K562 (cell line): ENCODE results near the gene ZFHX2. TPM values are rescaled to one million over a fixed set of nuclear protein-coding genes. Genes with fewer than 3 reads are reported as not detected.

Experiments used
- ATAC-seq: fragments of 200-7000 bp; cut with Tn5 transposase; 3 replicates; pipeline ENCODE4 v1.9.1; 2020; ENCODE audit warnings: moderate library complexity
- BruUV-seq: library from RNA; stranded (reverse); fragments of 400-500 nt; replicated peaks from 2 replicates; lab custom pipeline; 2021; lab: Mats Ljungman, UMichigan
- CTCF ChIA-PET: fragments of 300-600 bp; formaldehyde crosslinking; extraction: SDS; loops from one replicate; lab custom pipeline; 2021; ENCODE audit warnings: low intra/inter-chr PET ratio; lab: Yijun Ruan, JAX
- POLR2A ChIA-PET: fragments of 300-600, 350-650 bp; sonication (Branson Sonifier 250); formaldehyde crosslinking; extraction: SDS; loops from one replicate; lab custom pipeline; 2021; ENCODE audit warnings: antibody characterized with exemption, inconsistent platforms; lab: Yijun Ruan, JAX
- DNase-seq, 4 experiments: peaks; one replicate each; pipeline versions ENCODE4 v3.0.0 to v3.0.0-alpha.2; 2011 to 2018; ENCODE audit warnings: low spot score in 3 of 4, mixed read lengths in 3 of 4; ENCODE audit errors: extremely low read depth in 1 of 4
- FAIRE-seq: peaks from 2 replicates; lab custom pipeline; 2011; peaks lifted over from hg19 to GRCh38; lab: Jason Lieb, UNC
- H2AFZ ChIP-seq: 2 replicates; pipeline ENCODE4 v1.6.0; 2011; ENCODE audit warnings: low read depth, low read length, control low read depth, inconsistent platforms
- H3K27ac ChIP-seq: fragments of 200-600 bp; 3 replicates; pipeline ENCODE4 v1.8.0; 2011; ENCODE audit warnings: low read depth, mild to moderate bottlenecking, control low read depth, inconsistent platforms, low read length, moderate library complexity, mixed read lengths; ENCODE audit errors: extremely low read depth
- H3K27me3 ChIP-seq, 2 experiments: fragments of 300-600 bp in 1 of 2; 2 replicates in 1 of 2; 3 replicates in 1 of 2; pipeline versions ENCODE4 v1.6.0 to v1.8.0; 2011; ENCODE audit warnings: inconsistent platforms in 2 of 2, low read length in 2 of 2, mild to moderate bottlenecking in 1 of 2, mixed read lengths in 1 of 2, moderate library complexity in 1 of 2; ENCODE audit not compliant: control insufficient read depth in 2 of 2, insufficient read depth in 2 of 2
- H3K36me3 ChIP-seq: fragments of 300-600 bp; 3 replicates; pipeline ENCODE4 v1.8.0; 2011; ENCODE audit warnings: mild to moderate bottlenecking, low read length, inconsistent platforms; ENCODE audit not compliant: control insufficient read depth, insufficient read depth
- H3K4me1 ChIP-seq, 2 experiments: fragments of 200-600 bp in 1 of 2; replicated peaks in 1 of 2; 2 replicates in 1 of 2; 3 replicates in 1 of 2; pipeline versions ENCODE4 v1.5.1 to v1.8.0; 2011; ENCODE audit warnings: inconsistent platforms in 2 of 2, low read length in 2 of 2, mild to moderate bottlenecking in 1 of 2, mixed read lengths in 1 of 2, moderate library complexity in 1 of 2; ENCODE audit not compliant: control insufficient read depth in 2 of 2, insufficient read depth in 2 of 2
- H3K4me2 ChIP-seq: 2 replicates; pipeline ENCODE4 v1.6.1; 2011; ENCODE audit warnings: low read length, control low read depth, inconsistent platforms, mixed read lengths; ENCODE audit not compliant: insufficient read depth
- H3K4me3 ChIP-seq: fragments of 200-600 bp; sonication (generic), shearing (Covaris generic); 2 replicates; pipeline ENCODE4 v1.5.1; 2016; ENCODE audit warnings: control low read depth, inconsistent platforms
- H3K79me2 ChIP-seq: fragments of 200-600 bp; 3 replicates; pipeline ENCODE4 v1.8.0; 2011; ENCODE audit warnings: low read length, inconsistent platforms; ENCODE audit not compliant: control insufficient read depth, insufficient read depth
- H3K9ac ChIP-seq, 2 experiments: 2 replicates each; pipeline versions ENCODE4 v1.6.0 to v1.6.1; 2011; ENCODE audit warnings: low read depth in 2 of 2, low read length in 2 of 2, control low read depth in 1 of 2, inconsistent platforms in 1 of 2, mild to moderate bottlenecking in 1 of 2, mixed read lengths in 1 of 2; ENCODE audit not compliant: insufficient read depth in 1 of 2
- H3K9me1 ChIP-seq: one replicate; pipeline ENCODE4 v1.6.0; 2011; ENCODE audit warnings: inconsistent platforms, mild to moderate bottlenecking, low read length, moderate library complexity; ENCODE audit not compliant: control insufficient read depth, insufficient read depth
- H3K9me3 ChIP-seq: replicated peaks from 2 replicates; pipeline ENCODE4 v1.5.1; 2011; ENCODE audit warnings: low read depth, low read length, inconsistent platforms; ENCODE audit not compliant: control insufficient read depth, insufficient read depth
- H4K20me1 ChIP-seq: replicated peaks from 2 replicates; pipeline ENCODE4 v1.6.1; 2011; ENCODE audit warnings: low read length, inconsistent platforms, mixed read lengths; ENCODE audit not compliant: control insufficient read depth, insufficient read depth
- EHMT2 ChIP-seq: fragments of 450-650 bp; IDR thresholded peaks from 2 replicates; pipeline ENCODE4 v1.6.1; 2018; ENCODE audit warnings: antibody characterized with exemption
- MIER1 ChIP-seq: fragments of 450-650 bp; IDR thresholded peaks from 2 replicates; pipeline ENCODE4 v1.6.1; 2016; ENCODE audit warnings: antibody characterized with exemption, mild to moderate bottlenecking, low read depth
- U2AF1 ChIP-seq: fragments of 200-400 bp; formaldehyde crosslinking; optimal IDR thresholded peaks from 2 replicates; pipeline ENCODE3; 2017; ENCODE audit warnings: mild to moderate bottlenecking, low read depth, low read length, moderate library complexity
- ZNF584 ChIP-seq: fragments of 200-800 bp; sonication (Bioruptor generic); IDR thresholded peaks from 2 replicates; pipeline ENCODE4 v1.6.1; 2016; ENCODE audit warnings: low read depth, mild to moderate bottlenecking, missing genetic modification characterization, missing compliant biosample characterization
- ZNF707 ChIP-seq: fragments of 250-450 bp; sonication (Bioruptor Pico); conservative IDR thresholded peaks from 2 replicates; pipeline ENCODE4 v1.8.0; 2022; ENCODE audit warnings: inconsistent platforms, mild to moderate bottlenecking, moderate library complexity
- WGBS: fragments of 100-300 bp; shearing (Covaris generic); methylation state at CpG from one replicate; pipeline ENCODE4 v1.1.6; 2016; ENCODE audit warnings: low coverage, mixed read lengths; ENCODE audit not compliant: insufficient coverage; ENCODE audit errors: missing lambda C conversion rate; 5-methylcytosine and 5-hydroxymethylcytosine counted together
- in situ Hi-C: fragments of 300-500 bp; cut with MboI; formaldehyde crosslinking; loops from 4 replicates; pipeline ENCODE4 v1.15.0; 2018; ENCODE audit warnings: inconsistent platforms, mixed read lengths
- intact Hi-C: fragments of 100-400 bp; cut with micrococcal nuclease; formaldehyde crosslinking; loops from 2 replicates; pipeline ENCODE4 v1.14.2; 2022
- polyA plus RNA-seq, 8 experiments: library from polyadenylated mRNA; depleted of rRNA in 4 of 8; stranded (reverse) in 5 of 8; unstranded in 3 of 8; fragments of >200 nt; fragmentation: Nextera tagmentation in 2 of 8; fragmentation: Illumina TruSeq in 1 of 8; extraction: Ambion mirVana in 2 of 8; extraction: Trizol in 1 of 8; gene quantifications; 2 replicates each; pipeline versions ENCODE4 v1.2.1 to v1.2.3, GENCODE V29; 2011 to 2014; ENCODE audit warnings: inconsistent platforms in 1 of 8, missing spikeins in 1 of 8
- total RNA-seq, 7 experiments: library from RNA; depleted of rRNA in 6 of 7; stranded (reverse); fragments of >200 nt in 6 of 7; fragmentation: Illumina TruSeq in 2 of 7; extraction: Trizol in 2 of 7; gene quantifications; 2 replicates each; pipeline versions ENCODE4 v1.2.1 to v1.2.3, GENCODE V29; 2011 to 2021; ENCODE audit warnings: low replicate concordance in 1 of 7
- TF ChIP-seq, protein P1 (sequence below), 2 experiments: fragments of 450-650 bp; IDR thresholded peaks; 2 replicates each; pipeline ENCODE4 v1.6.1; 2018; ENCODE audit warnings: mild to moderate bottlenecking in 2 of 2, low read depth in 1 of 2; ENCODE audit not compliant: partially characterized antibody in 2 of 2
- TF ChIP-seq, protein P2 (sequence below), 2 experiments: fragments of 450-650 bp; formaldehyde crosslinking in 1 of 2; IDR thresholded peaks; 2 replicates each; pipeline versions ENCODE4 v1.4.0 to v1.6.1; 2014 to 2020; ENCODE audit warnings: mild to moderate bottlenecking in 2 of 2, borderline replicate concordance in 1 of 2, low read depth in 1 of 2

Gene ZFHX2
- total and polyA plus RNA-seq, 9 of the 15 experiments (the other 6 are each of a cell fraction or from before 2014, with no cell fraction given): 0.06 to 0.11 (median 0.11) TPM; not detected in 4

DNA sequence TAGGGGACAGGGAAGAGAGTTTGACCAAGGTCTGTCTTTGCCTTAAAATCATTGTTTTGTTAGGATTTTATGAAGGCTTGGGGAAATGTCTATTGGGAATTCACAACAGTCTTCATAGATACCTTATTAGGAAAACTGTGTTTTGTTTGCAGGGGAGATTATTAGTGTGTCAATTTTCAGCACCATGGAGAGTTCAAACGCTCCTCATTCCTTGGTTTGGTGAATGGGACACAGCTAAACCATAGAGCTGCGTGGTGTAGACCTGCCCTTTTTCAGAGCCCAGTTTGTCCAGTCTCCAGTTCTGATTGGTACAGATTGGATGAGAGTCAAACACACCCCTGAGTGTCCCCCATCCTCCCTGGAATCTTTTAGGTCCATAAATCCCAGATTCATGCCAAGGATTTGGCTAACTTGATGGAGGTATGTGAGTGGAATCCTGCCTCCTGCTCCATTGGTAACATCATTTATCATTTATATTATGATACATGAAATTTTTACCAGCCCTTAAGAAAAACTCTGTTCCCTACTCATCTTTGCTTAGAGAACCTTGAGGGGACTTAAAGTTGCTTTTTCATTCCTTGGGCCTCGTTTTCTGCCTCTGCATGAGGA is 70.1 kb downstream of the ZFHX2 start:
- no peaks in the 10 kb centered on the region for H3K9me1 ChIP-seq
- no peak overlapping the region for H3K4me3 ChIP-seq
- no peak overlapping the region for H3K4me2 ChIP-seq
- CTCF ChIA-PET: interaction anchor here (1.1 to 1.3 kb wide), 2 partner anchors 58 to 82 kb away, joined by 3 to 4 read pairs; no protein-coding TSS in a partner anchor
- intact Hi-C loops: loop anchor here (5.0 kb wide), 1 partner anchor 49 kb away; no protein-coding TSS in a partner anchor
- H4K20me1 ChIP-seq: peaks cover 5% of the 10 kb centered on the region; the same call in 1 of the 2 replicates
- FAIRE-seq: no peak
- H3K36me3 ChIP-seq: peaks cover 27% of the 10 kb centered on the region
- in situ Hi-C loops: no loop called here
- H2AFZ ChIP-seq: no peak overlapping the region
- H3K9ac ChIP-seq: no peak overlapping the region
- H3K27me3 ChIP-seq: no peaks in the 10 kb centered on the region
- peak; percentile 67; the same call in 2 of the 3 replicates for ATAC-seq
- WGBS: 66% methylated on average over 3 of the region's 3 CpGs
- BruUV-seq: no TSS peak
- H3K4me1 ChIP-seq: no peaks in the 10 kb centered on the region
- no peaks in the 10 kb centered on the region for H3K79me2 ChIP-seq
- H3K27ac ChIP-seq: no peak overlapping the region
- TF ChIP-seq, protein P1, sequence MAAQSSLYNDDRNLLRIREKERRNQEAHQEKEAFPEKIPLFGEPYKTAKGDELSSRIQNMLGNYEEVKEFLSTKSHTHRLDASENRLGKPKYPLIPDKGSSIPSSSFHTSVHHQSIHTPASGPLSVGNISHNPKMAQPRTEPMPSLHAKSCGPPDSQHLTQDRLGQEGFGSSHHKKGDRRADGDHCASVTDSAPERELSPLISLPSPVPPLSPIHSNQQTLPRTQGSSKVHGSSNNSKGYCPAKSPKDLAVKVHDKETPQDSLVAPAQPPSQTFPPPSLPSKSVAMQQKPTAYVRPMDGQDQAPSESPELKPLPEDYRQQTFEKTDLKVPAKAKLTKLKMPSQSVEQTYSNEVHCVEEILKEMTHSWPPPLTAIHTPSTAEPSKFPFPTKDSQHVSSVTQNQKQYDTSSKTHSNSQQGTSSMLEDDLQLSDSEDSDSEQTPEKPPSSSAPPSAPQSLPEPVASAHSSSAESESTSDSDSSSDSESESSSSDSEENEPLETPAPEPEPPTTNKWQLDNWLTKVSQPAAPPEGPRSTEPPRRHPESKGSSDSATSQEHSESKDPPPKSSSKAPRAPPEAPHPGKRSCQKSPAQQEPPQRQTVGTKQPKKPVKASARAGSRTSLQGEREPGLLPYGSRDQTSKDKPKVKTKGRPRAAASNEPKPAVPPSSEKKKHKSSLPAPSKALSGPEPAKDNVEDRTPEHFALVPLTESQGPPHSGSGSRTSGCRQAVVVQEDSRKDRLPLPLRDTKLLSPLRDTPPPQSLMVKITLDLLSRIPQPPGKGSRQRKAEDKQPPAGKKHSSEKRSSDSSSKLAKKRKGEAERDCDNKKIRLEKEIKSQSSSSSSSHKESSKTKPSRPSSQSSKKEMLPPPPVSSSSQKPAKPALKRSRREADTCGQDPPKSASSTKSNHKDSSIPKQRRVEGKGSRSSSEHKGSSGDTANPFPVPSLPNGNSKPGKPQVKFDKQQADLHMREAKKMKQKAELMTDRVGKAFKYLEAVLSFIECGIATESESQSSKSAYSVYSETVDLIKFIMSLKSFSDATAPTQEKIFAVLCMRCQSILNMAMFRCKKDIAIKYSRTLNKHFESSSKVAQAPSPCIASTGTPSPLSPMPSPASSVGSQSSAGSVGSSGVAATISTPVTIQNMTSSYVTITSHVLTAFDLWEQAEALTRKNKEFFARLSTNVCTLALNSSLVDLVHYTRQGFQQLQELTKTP (IDR thresholded peaks at IDR 0.05; ENCODE audit: low read depth in 1 of 2, partially characterized antibody in 2 of 2): peak in 1 of 2 experiments; percentile 65
- TF ChIP-seq U2AF1: no peak
- TF ChIP-seq ZNF707 (CRISPR knock-in tag): no peak
- no peak for TF ChIP-seq ZNF584 (CRISPR knock-in tag)
- peak; percentile 87; the same call in 1 of the 2 replicates for TF ChIP-seq MIER1
- TF ChIP-seq EHMT2: peak; percentile 93
- TF ChIP-seq, protein P2, sequence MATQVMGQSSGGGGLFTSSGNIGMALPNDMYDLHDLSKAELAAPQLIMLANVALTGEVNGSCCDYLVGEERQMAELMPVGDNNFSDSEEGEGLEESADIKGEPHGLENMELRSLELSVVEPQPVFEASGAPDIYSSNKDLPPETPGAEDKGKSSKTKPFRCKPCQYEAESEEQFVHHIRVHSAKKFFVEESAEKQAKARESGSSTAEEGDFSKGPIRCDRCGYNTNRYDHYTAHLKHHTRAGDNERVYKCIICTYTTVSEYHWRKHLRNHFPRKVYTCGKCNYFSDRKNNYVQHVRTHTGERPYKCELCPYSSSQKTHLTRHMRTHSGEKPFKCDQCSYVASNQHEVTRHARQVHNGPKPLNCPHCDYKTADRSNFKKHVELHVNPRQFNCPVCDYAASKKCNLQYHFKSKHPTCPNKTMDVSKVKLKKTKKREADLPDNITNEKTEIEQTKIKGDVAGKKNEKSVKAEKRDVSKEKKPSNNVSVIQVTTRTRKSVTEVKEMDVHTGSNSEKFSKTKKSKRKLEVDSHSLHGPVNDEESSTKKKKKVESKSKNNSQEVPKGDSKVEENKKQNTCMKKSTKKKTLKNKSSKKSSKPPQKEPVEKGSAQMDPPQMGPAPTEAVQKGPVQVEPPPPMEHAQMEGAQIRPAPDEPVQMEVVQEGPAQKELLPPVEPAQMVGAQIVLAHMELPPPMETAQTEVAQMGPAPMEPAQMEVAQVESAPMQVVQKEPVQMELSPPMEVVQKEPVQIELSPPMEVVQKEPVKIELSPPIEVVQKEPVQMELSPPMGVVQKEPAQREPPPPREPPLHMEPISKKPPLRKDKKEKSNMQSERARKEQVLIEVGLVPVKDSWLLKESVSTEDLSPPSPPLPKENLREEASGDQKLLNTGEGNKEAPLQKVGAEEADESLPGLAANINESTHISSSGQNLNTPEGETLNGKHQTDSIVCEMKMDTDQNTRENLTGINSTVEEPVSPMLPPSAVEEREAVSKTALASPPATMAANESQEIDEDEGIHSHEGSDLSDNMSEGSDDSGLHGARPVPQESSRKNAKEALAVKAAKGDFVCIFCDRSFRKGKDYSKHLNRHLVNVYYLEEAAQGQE (IDR thresholded peaks at IDR 0.05; ENCODE audit: borderline replicate concordance): peak; percentile 97
- TF ChIP-seq, protein P2 (CRISPR knock-in tag; IDR thresholded peaks at IDR 0.05; ENCODE audit: low read depth): peak; percentile 84
- no peaks in the 10 kb centered on the region for H3K9me3 ChIP-seq
- POLR2A ChIA-PET: no interaction called here
- peak in 3 of 4 experiments; percentile 33 to 43 (median 41) for DNase-seq
